ENCODE results near the gene SLBP.

GRCh38 chr4:1725521-1725920 is 13.4 kb upstream of the SLBP start:
- TF ChIP-seq, protein P1, sequence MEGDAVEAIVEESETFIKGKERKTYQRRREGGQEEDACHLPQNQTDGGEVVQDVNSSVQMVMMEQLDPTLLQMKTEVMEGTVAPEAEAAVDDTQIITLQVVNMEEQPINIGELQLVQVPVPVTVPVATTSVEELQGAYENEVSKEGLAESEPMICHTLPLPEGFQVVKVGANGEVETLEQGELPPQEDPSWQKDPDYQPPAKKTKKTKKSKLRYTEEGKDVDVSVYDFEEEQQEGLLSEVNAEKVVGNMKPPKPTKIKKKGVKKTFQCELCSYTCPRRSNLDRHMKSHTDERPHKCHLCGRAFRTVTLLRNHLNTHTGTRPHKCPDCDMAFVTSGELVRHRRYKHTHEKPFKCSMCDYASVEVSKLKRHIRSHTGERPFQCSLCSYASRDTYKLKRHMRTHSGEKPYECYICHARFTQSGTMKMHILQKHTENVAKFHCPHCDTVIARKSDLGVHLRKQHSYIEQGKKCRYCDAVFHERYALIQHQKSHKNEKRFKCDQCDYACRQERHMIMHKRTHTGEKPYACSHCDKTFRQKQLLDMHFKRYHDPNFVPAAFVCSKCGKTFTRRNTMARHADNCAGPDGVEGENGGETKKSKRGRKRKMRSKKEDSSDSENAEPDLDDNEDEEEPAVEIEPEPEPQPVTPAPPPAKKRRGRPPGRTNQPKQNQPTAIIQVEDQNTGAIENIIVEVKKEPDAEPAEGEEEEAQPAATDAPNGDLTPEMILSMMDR (conservative IDR thresholded peaks at IDR 0.05), result no peak
- TF ChIP-seq EZH2 (IDR thresholded peaks at IDR 0.05; ENCODE audit: low read depth), result no peak

Measured in PC-9 (cell line).